Mesenchymal stem cell (in vitro differentiated cells and primary cell): ENCODE results near the gene POC1B.
A peak's percentile ranks its signal among the peaks of the same experiment; 100 is the strongest.

Source experiments
- DNase-seq: peaks from one replicate; pipeline ENCODE4 v3.0.0-alpha.2; 2013
- H2AFZ ChIP-seq: one replicate; pipeline ENCODE4 v1.6.1; 2013; ENCODE audit warnings: low read depth, mild to moderate bottlenecking, control low read depth, inconsistent platforms, low read length, moderate library complexity
- H2AK5ac ChIP-seq: 2 replicates; pipeline ENCODE4 v1.6.1; 2013; ENCODE audit warnings: low read length, moderate library complexity, mild to moderate bottlenecking, inconsistent platforms; ENCODE audit not compliant: severe bottlenecking
- H2BK120ac ChIP-seq: one replicate; pipeline ENCODE4 v1.6.1; 2013; ENCODE audit warnings: low read depth, mild to moderate bottlenecking, inconsistent platforms, low read length, moderate library complexity
- H2BK12ac ChIP-seq, 2 experiments: one replicate each; pipeline ENCODE4 v1.6.1; 2013; ENCODE audit warnings: inconsistent platforms in 2 of 2, low read length in 2 of 2, mild to moderate bottlenecking in 2 of 2, moderate library complexity in 2 of 2, control low read depth in 1 of 2
- H2BK15ac ChIP-seq: one replicate; pipeline ENCODE4 v1.6.1; 2013; ENCODE audit warnings: mild to moderate bottlenecking, low read depth, inconsistent platforms; ENCODE audit not compliant: poor library complexity, severe bottlenecking
- H2BK5ac ChIP-seq: 2 replicates; pipeline ENCODE4 v1.6.1; 2013; ENCODE audit warnings: low read depth, mild to moderate bottlenecking, low read length, control low read depth, inconsistent platforms; ENCODE audit not compliant: poor library complexity, severe bottlenecking
- H3K14ac ChIP-seq, 2 experiments: one replicate each; pipeline ENCODE4 v1.6.1; 2013; ENCODE audit warnings: inconsistent platforms in 2 of 2, low read length in 2 of 2, control low read depth in 1 of 2, mild to moderate bottlenecking in 1 of 2, moderate library complexity in 1 of 2
- H3K18ac ChIP-seq, 2 experiments: one replicate each; pipeline ENCODE4 v1.6.1; 2013; ENCODE audit warnings: inconsistent platforms in 2 of 2, low read length in 2 of 2, control low read depth in 1 of 2, low read depth in 1 of 2, mild to moderate bottlenecking in 1 of 2
- H3K23ac ChIP-seq, 2 experiments: one replicate each; pipeline ENCODE4 v1.6.1; 2013; ENCODE audit warnings: inconsistent platforms in 2 of 2, low read length in 2 of 2, mild to moderate bottlenecking in 2 of 2, moderate library complexity in 2 of 2, control low read depth in 1 of 2
- H3K27ac ChIP-seq: 2 replicates; pipeline ENCODE4 v1.5.1; 2013; ENCODE audit warnings: mild to moderate bottlenecking, moderate library complexity, low read length, control low read depth, inconsistent platforms; ENCODE audit not compliant: poor library complexity, severe bottlenecking
- H3K27me3 ChIP-seq, 2 experiments: 2 replicates each; pipeline versions ENCODE4 v1.6.1 to v1.7.0; 2013; ENCODE audit warnings: low read length in 2 of 2, mild to moderate bottlenecking in 2 of 2, moderate library complexity in 2 of 2, control low read depth in 1 of 2, inconsistent platforms in 1 of 2; ENCODE audit not compliant: control insufficient read depth in 1 of 2, insufficient read depth in 1 of 2
- H3K36me3 ChIP-seq, 2 experiments: 2 replicates each; pipeline versions ENCODE4 v1.6.1 to v1.7.0; 2013; ENCODE audit warnings: low read length in 2 of 2, control low read depth in 1 of 2, inconsistent platforms in 1 of 2, low read depth in 1 of 2, mild to moderate bottlenecking in 1 of 2; ENCODE audit not compliant: insufficient read depth in 2 of 2, control insufficient read depth in 1 of 2
- H3K4ac ChIP-seq, 2 experiments: one replicate each; pipeline ENCODE4 v1.6.1; 2013; ENCODE audit warnings: inconsistent platforms in 2 of 2, low read length in 2 of 2, mild to moderate bottlenecking in 2 of 2, moderate library complexity in 2 of 2, control low read depth in 1 of 2, low read depth in 1 of 2
- H3K4me1 ChIP-seq: 2 replicates; pipeline ENCODE4 v1.6.1; 2013; ENCODE audit warnings: low read depth, low read length, control low read depth; ENCODE audit not compliant: control insufficient read depth, insufficient read depth
- H3K4me2 ChIP-seq: 2 replicates; pipeline ENCODE4 v1.6.1; 2013; ENCODE audit warnings: low read length, mild to moderate bottlenecking, inconsistent platforms; ENCODE audit not compliant: poor library complexity, severe bottlenecking
- H3K4me3 ChIP-seq, 2 experiments: 2 replicates each; pipeline versions ENCODE4 v1.5.1 to v1.7.0; 2013; ENCODE audit warnings: low read length in 2 of 2, mild to moderate bottlenecking in 2 of 2, control low read depth in 1 of 2, low read depth in 1 of 2; ENCODE audit not compliant: insufficient read depth in 1 of 2
- H3K79me1 ChIP-seq: replicated peaks from 2 replicates; pipeline ENCODE4 v1.6.1; 2013; ENCODE audit warnings: mild to moderate bottlenecking, control low read depth, low read length, inconsistent platforms; ENCODE audit not compliant: poor library complexity, severe bottlenecking
- H3K9ac ChIP-seq: 2 replicates; pipeline ENCODE4 v1.7.0; 2013; ENCODE audit warnings: mild to moderate bottlenecking, low read length, moderate library complexity
- H3K9me3 ChIP-seq: 2 replicates; pipeline ENCODE4 v1.7.0; 2013; ENCODE audit warnings: mild to moderate bottlenecking, low read length; ENCODE audit not compliant: control insufficient read depth
- H4K8ac ChIP-seq: one replicate; pipeline ENCODE4 v1.6.1; 2013; ENCODE audit warnings: inconsistent platforms, mild to moderate bottlenecking, low read length, moderate library complexity
- H4K91ac ChIP-seq: one replicate; pipeline ENCODE4 v1.6.1; 2013; ENCODE audit warnings: mild to moderate bottlenecking, low read length, inconsistent platforms
- WGBS: methylation state at CpG from one replicate; pipeline ENCODE4 v1.1.7; 2013; ENCODE audit warnings: mixed read lengths; 5-methylcytosine and 5-hydroxymethylcytosine counted together

Gene POC1B

GRCh38 chr12:89450907-89451306 is 74.9 kb downstream of the POC1B start:
- Histone ChIP-seq H3K27me3 (no peaks in the 10 kb centered on the region), H2BK5ac (no peak overlapping the region), H3K79me1 (peaks cover 4% of the 10 kb centered on the region), H2AK5ac (no peak overlapping the region), H3K27ac (peak overlapping the region; percentile 92), H4K91ac (no peak overlapping the region), H3K4me2 (no peak overlapping the region), H3K4me1 (peaks cover 7% of the 10 kb centered on the region), H4K8ac (no peak overlapping the region), H3K4ac (no peak overlapping the region), H2BK120ac (no peak overlapping the region), H3K4me3 (no peak overlapping the region), H3K9ac (peak overlapping the region; percentile 86), H3K23ac (no peak overlapping the region), H3K36me3 (peaks cover 0 to 4% of the 10 kb centered on the region in 2 experiments), H2AFZ (no peak overlapping the region), H3K18ac (no peak overlapping the region), H3K9me3 (no peaks in the 10 kb centered on the region), H2BK12ac (no peak overlapping the region), H3K14ac (no peak overlapping the region), H2BK15ac (no peak overlapping the region)
- DNase-seq = peak; percentile 57

- Histone ChIP-seq H3K9me3 (no peaks in the 10 kb centered on the region), H3K27me3 (no peaks in the 10 kb centered on the region), H2BK12ac (peak overlapping the region in 1 of 2 experiments; percentile 59), H3K4me1 (peaks cover 2% of the 10 kb centered on the region), H3K9ac (no peak overlapping the region), H3K4ac (no peak overlapping the region), H2BK15ac (no peak overlapping the region), H2BK5ac (no peak overlapping the region), H3K23ac (no peak overlapping the region), H3K79me1 (peaks cover under 1% of the 10 kb centered on the region), H3K27ac (no peak overlapping the region), H3K18ac (no peak overlapping the region), H2AK5ac (peak overlapping the region; percentile 83), H3K4me2 (no peak overlapping the region), H2BK120ac (no peak overlapping the region), H3K14ac (no peak overlapping the region), H2AFZ (no peak overlapping the region), H4K91ac (no peak overlapping the region), H3K4me3 (no peak overlapping the region), H3K36me3 (peaks cover 0 to 4% of the 10 kb centered on the region in 2 experiments), H4K8ac (no peak overlapping the region)
- peak; percentile 90 for DNase-seq
- 29% methylated on average over 1 of the region's 2 CpGs for WGBS
Observed at GRCh38 chr12:89448951-89449371, 76.9 kb downstream of the POC1B start.

DNA sequence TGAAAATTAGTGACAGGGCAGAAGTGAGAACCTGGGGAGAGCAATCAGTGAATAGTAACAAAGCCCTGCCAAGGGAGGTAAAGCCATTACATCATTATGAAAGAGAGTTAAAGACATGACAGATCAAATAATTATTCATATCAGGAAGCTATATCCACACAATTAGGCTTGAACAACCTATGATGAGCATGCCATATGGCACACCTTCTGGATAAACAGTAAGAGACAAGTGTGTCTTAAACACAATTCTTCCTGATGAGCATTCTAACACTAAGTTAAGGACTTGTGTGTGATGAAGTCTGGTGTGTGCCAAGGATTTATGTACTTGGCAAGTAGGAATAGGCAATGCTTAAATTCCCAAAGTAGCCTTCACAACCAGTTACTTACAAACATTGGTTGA is 77.3 kb downstream of the POC1B start:
- no peaks in the 10 kb centered on the region for H3K9me3 ChIP-seq
- H2BK5ac ChIP-seq = no peak overlapping the region
- no peak overlapping the region for H2BK120ac ChIP-seq
- no peak overlapping the region for H3K23ac ChIP-seq
- H2AK5ac ChIP-seq = peak overlapping the region; percentile 83
- H2BK15ac ChIP-seq = no peak overlapping the region
- peak overlapping the region in 1 of 2 experiments; percentile 11 for H2BK12ac ChIP-seq
- H3K27ac ChIP-seq = no peak overlapping the region
- H3K4me2 ChIP-seq = no peak overlapping the region
- no peak overlapping the region for H3K14ac ChIP-seq
- H3K4me1 ChIP-seq = peaks cover 2% of the 10 kb centered on the region
- no peaks in the 10 kb centered on the region for H3K27me3 ChIP-seq
- H3K4ac ChIP-seq = peak overlapping the region in 1 of 2 experiments; percentile 6
- DNase-seq = no peak
- H3K4me3 ChIP-seq = no peak overlapping the region
- no peak overlapping the region for H2AFZ ChIP-seq
- H3K9ac ChIP-seq = no peak overlapping the region
- peaks cover 0 to 4% of the 10 kb centered on the region in 2 experiments for H3K36me3 ChIP-seq
- H3K79me1 ChIP-seq = no peaks in the 10 kb centered on the region
- no peak overlapping the region for H4K8ac ChIP-seq
- no peak overlapping the region for H4K91ac ChIP-seq
- H3K18ac ChIP-seq = no peak overlapping the region

GRCh38 chr12:89439941-89440340 is 85.9 kb downstream of the POC1B start:
- no peak overlapping the region for H3K4ac ChIP-seq
- H3K23ac ChIP-seq = no peak overlapping the region
- 21% methylated on average over 4 of the region's 4 CpGs for WGBS
- no peak overlapping the region for H3K9ac ChIP-seq
- H3K9me3 ChIP-seq = no peaks in the 10 kb centered on the region
- no peaks in the 10 kb centered on the region for H3K4me1 ChIP-seq
- H3K36me3 ChIP-seq = no peaks in the 10 kb centered on the region
- no peak overlapping the region for H2BK5ac ChIP-seq
- no peak overlapping the region for H3K4me2 ChIP-seq
- H3K14ac ChIP-seq = no peak overlapping the region
- H4K91ac ChIP-seq = no peak overlapping the region
- H2AK5ac ChIP-seq = no peak overlapping the region
- no peak overlapping the region for H3K27ac ChIP-seq
- no peaks in the 10 kb centered on the region for H3K27me3 ChIP-seq
- no peak overlapping the region for H3K4me3 ChIP-seq
- peaks cover 1% of the 10 kb centered on the region for H3K79me1 ChIP-seq
- no peak overlapping the region for H4K8ac ChIP-seq
- H2AFZ ChIP-seq = no peak overlapping the region
- peak; percentile 26 for DNase-seq
- no peak overlapping the region for H2BK15ac ChIP-seq
- no peak overlapping the region for H2BK12ac ChIP-seq
- no peak overlapping the region for H3K18ac ChIP-seq
- no peak overlapping the region for H2BK120ac ChIP-seq
